ENCODE results near the gene BCHE.

- TF ChIP-seq, protein P1, sequence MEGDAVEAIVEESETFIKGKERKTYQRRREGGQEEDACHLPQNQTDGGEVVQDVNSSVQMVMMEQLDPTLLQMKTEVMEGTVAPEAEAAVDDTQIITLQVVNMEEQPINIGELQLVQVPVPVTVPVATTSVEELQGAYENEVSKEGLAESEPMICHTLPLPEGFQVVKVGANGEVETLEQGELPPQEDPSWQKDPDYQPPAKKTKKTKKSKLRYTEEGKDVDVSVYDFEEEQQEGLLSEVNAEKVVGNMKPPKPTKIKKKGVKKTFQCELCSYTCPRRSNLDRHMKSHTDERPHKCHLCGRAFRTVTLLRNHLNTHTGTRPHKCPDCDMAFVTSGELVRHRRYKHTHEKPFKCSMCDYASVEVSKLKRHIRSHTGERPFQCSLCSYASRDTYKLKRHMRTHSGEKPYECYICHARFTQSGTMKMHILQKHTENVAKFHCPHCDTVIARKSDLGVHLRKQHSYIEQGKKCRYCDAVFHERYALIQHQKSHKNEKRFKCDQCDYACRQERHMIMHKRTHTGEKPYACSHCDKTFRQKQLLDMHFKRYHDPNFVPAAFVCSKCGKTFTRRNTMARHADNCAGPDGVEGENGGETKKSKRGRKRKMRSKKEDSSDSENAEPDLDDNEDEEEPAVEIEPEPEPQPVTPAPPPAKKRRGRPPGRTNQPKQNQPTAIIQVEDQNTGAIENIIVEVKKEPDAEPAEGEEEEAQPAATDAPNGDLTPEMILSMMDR (IDR thresholded peaks at IDR 0.05 in 4 of 5, conservative IDR thresholded peaks at IDR 0.05 in 1 of 5), result no peak
- no peak for TF ChIP-seq POLR2A (IDR thresholded peaks at IDR 0.05)
These were observed 30.9 kb upstream of the BCHE start for GRCh38 chr3:165868088-165868487.
